ACC112 (cell line): ENCODE results near the gene COL4A3.

Source experiments
- H2AFZ ChIP-seq: fragments of 200-600 bp; sonication (generic); one replicate; pipeline ENCODE4 v1.6.0; 2017; ENCODE audit warnings: antibody characterized with exemption, low read length; ENCODE audit not compliant: unreplicated experiment
- H3K27ac ChIP-seq: fragments of 200-600 bp; sonication (generic); 2 replicates; pipeline ENCODE4 v1.5.1; 2014; ENCODE audit warnings: low read depth, mild to moderate bottlenecking, antibody characterized with exemption, low read length, moderate library complexity
- H3K27me3 ChIP-seq: fragments of 200-600 bp; sonication (generic); 2 replicates; pipeline ENCODE4 v1.6.1; 2014; ENCODE audit warnings: mild to moderate bottlenecking, antibody characterized with exemption, low read length, moderate library complexity, mixed read lengths; ENCODE audit not compliant: insufficient read depth
- H3K36me3 ChIP-seq: fragments of 200-600 bp; sonication (generic); 2 replicates; pipeline ENCODE4 v1.6.1; 2016; ENCODE audit warnings: mild to moderate bottlenecking, antibody characterized with exemption, low read length, moderate library complexity, mixed read lengths; ENCODE audit not compliant: insufficient read depth
- H3K4me1 ChIP-seq: fragments of 200-600 bp; sonication (generic); one replicate; pipeline ENCODE4 v1.6.1; 2016; ENCODE audit warnings: low read length, mixed read lengths; ENCODE audit not compliant: insufficient read depth, unreplicated experiment, control insufficient read depth
- H3K4me3 ChIP-seq: fragments of 200-600 bp; sonication (generic); 2 replicates; pipeline ENCODE4 v1.5.1; 2014; ENCODE audit warnings: mild to moderate bottlenecking, low read depth, low read length
- H3K79me2 ChIP-seq: fragments of 200-600 bp; sonication (generic); one replicate; pipeline ENCODE4 v1.6.0; 2016; ENCODE audit warnings: low read length; ENCODE audit not compliant: control insufficient read depth, unreplicated experiment, insufficient read depth

The COL4A3 gene

GRCh38 chr2:227183657-227184367, 19.4 kb downstream of the COL4A3 start:
- Histone ChIP-seq H3K27me3 (no peaks in the 10 kb centered on the region), H3K4me3 (no peak overlapping the region), H3K79me2 (no peaks in the 10 kb centered on the region), H3K4me1 (peaks cover 25% of the 10 kb centered on the region), H3K36me3 (no peaks in the 10 kb centered on the region), H2AFZ (no peak overlapping the region), H3K27ac (no peak overlapping the region)

GRCh38 chr2:227185615-227186232, 21.3 kb downstream of the COL4A3 start:
- Histone ChIP-seq H3K4me3 (no peak overlapping the region), H3K27me3 (no peaks in the 10 kb centered on the region), H3K4me1 (peaks cover 26% of the 10 kb centered on the region), H3K79me2 (no peaks in the 10 kb centered on the region), H2AFZ (no peak overlapping the region), H3K27ac (no peak overlapping the region), H3K36me3 (no peaks in the 10 kb centered on the region)

GRCh38 chr2:227186751-227187150, 22.3 kb downstream of the COL4A3 start:
- no peaks in the 10 kb centered on the region for H3K27me3 ChIP-seq
- H3K36me3 ChIP-seq: no peaks in the 10 kb centered on the region
- no peak overlapping the region for H3K27ac ChIP-seq
- no peak overlapping the region for H3K4me3 ChIP-seq
- H3K79me2 ChIP-seq: no peaks in the 10 kb centered on the region
- H2AFZ ChIP-seq: no peak overlapping the region
- peaks cover 31% of the 10 kb centered on the region for H3K4me1 ChIP-seq

- Histone ChIP-seq H2AFZ (no peak overlapping the region), H3K4me3 (peak overlapping the region; percentile 13; the same call in 1 of the 2 replicates), H3K36me3 (no peaks in the 10 kb centered on the region), H3K27ac (no peak overlapping the region), H3K27me3 (no peaks in the 10 kb centered on the region), H3K79me2 (no peaks in the 10 kb centered on the region), H3K4me1 (peaks cover 43% of the 10 kb centered on the region)
Observed at GRCh38 chr2:227188292-227188691, 23.9 kb downstream of the COL4A3 start.

- Histone ChIP-seq H3K36me3 (no peaks in the 10 kb centered on the region), H3K27me3 (no peaks in the 10 kb centered on the region), H3K27ac (peak overlapping the region; percentile 62), H3K4me3 (no peak overlapping the region), H2AFZ (no peak overlapping the region), H3K4me1 (peaks cover 43% of the 10 kb centered on the region), H3K79me2 (no peaks in the 10 kb centered on the region)
Observed at GRCh38 chr2:227191367-227191766, 26.9 kb downstream of the COL4A3 start.

GRCh38 chr2:227192491-227192890, 28.1 kb downstream of the COL4A3 start:
- Histone ChIP-seq H3K27me3 (no peaks in the 10 kb centered on the region), H3K4me3 (0 out of 2 replicates have a peak overlapping the region, but pooled peaks have one; percentile 0), H3K27ac (peak overlapping the region; percentile 62; the same call in 1 of the 2 replicates), H2AFZ (no peak overlapping the region), H3K79me2 (no peaks in the 10 kb centered on the region), H3K4me1 (peaks cover 33% of the 10 kb centered on the region), H3K36me3 (no peaks in the 10 kb centered on the region)

- Histone ChIP-seq H3K4me1 (peaks cover 23% of the 10 kb centered on the region), H3K4me3 (no peak overlapping the region), H3K79me2 (no peaks in the 10 kb centered on the region), H3K27me3 (no peaks in the 10 kb centered on the region), H3K27ac (no peak overlapping the region), H2AFZ (no peak overlapping the region), H3K36me3 (no peaks in the 10 kb centered on the region)
Observed at GRCh38 chr2:227194219-227194618, 29.8 kb downstream of the COL4A3 start.

GRCh38 chr2:227198866-227199265, 34.4 kb downstream of the COL4A3 start:
- no peaks in the 10 kb centered on the region for H3K79me2 ChIP-seq

GRCh38 chr2:227201771-227202170, 37.3 kb downstream of the COL4A3 start:
- Histone ChIP-seq H3K4me1 (no peaks in the 10 kb centered on the region), H3K36me3 (no peaks in the 10 kb centered on the region), H3K4me3 (no peak overlapping the region), H3K27me3 (no peaks in the 10 kb centered on the region), H2AFZ (no peak overlapping the region), H3K27ac (no peak overlapping the region), H3K79me2 (no peaks in the 10 kb centered on the region)

More at GRCh38 chr2:227198866-227199265, 34.4 kb downstream of the COL4A3 start:
- H3K4me3 ChIP-seq: no peak overlapping the region
- no peaks in the 10 kb centered on the region for H3K36me3 ChIP-seq
- no peak overlapping the region for H3K27ac ChIP-seq
- H2AFZ ChIP-seq: no peak overlapping the region
- H3K4me1 ChIP-seq: no peaks in the 10 kb centered on the region
- H3K27me3 ChIP-seq: no peaks in the 10 kb centered on the region

GRCh38 chr2:227204452-227204851, 40.0 kb downstream of the COL4A3 start:
- no peak overlapping the region for H3K4me3 ChIP-seq
- H3K79me2 ChIP-seq: no peaks in the 10 kb centered on the region
- H2AFZ ChIP-seq: no peak overlapping the region
- H3K36me3 ChIP-seq: no peaks in the 10 kb centered on the region
- H3K27me3 ChIP-seq: no peaks in the 10 kb centered on the region
- H3K27ac ChIP-seq: no peak overlapping the region
- H3K4me1 ChIP-seq: no peaks in the 10 kb centered on the region

GRCh38 chr2:227205701-227206100, 41.3 kb downstream of the COL4A3 start:
- Histone ChIP-seq H3K27me3 (no peaks in the 10 kb centered on the region), H3K4me3 (no peak overlapping the region), H3K79me2 (no peaks in the 10 kb centered on the region), H3K4me1 (no peaks in the 10 kb centered on the region), H3K27ac (no peak overlapping the region), H2AFZ (no peak overlapping the region), H3K36me3 (no peaks in the 10 kb centered on the region)
